DND-41 (cell line): ENCODE results near the gene PRDM2.

Source experiments
- EZH2 ChIP-seq: IDR thresholded peaks from 3 replicates; pipeline ENCODE4 v1.6.1; 2012; ENCODE audit warnings: borderline replicate concordance, low read depth, mild to moderate bottlenecking, moderate library complexity, low read length, inconsistent platforms; ENCODE audit not compliant: severe bottlenecking
- TF ChIP-seq, protein P1 (sequence below): IDR thresholded peaks from 2 replicates; pipeline ENCODE4 v1.5.1; 2012; ENCODE audit warnings: borderline replicate concordance, low read length, moderate library complexity, mild to moderate bottlenecking; ENCODE audit not compliant: poor library complexity, severe bottlenecking; ENCODE audit errors: extremely low read depth

GRCh38 chr1:13803546-13804239 is 103.7 kb downstream of the PRDM2 start:
- TF ChIP-seq, protein P1, sequence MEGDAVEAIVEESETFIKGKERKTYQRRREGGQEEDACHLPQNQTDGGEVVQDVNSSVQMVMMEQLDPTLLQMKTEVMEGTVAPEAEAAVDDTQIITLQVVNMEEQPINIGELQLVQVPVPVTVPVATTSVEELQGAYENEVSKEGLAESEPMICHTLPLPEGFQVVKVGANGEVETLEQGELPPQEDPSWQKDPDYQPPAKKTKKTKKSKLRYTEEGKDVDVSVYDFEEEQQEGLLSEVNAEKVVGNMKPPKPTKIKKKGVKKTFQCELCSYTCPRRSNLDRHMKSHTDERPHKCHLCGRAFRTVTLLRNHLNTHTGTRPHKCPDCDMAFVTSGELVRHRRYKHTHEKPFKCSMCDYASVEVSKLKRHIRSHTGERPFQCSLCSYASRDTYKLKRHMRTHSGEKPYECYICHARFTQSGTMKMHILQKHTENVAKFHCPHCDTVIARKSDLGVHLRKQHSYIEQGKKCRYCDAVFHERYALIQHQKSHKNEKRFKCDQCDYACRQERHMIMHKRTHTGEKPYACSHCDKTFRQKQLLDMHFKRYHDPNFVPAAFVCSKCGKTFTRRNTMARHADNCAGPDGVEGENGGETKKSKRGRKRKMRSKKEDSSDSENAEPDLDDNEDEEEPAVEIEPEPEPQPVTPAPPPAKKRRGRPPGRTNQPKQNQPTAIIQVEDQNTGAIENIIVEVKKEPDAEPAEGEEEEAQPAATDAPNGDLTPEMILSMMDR: no peak
- no peak for TF ChIP-seq EZH2
